DMS79 treated with DMSO at 0.1 percent for 48 hours (cell line): ENCODE results near the gene ZW10.
"Not testable (repeated sequence)": the region's sequence is repeated elsewhere in the genome, so short reads cannot be mapped to it uniquely, and the experiment has no call there.

Source experiments
- DNase-seq: peaks from one replicate; lab custom pipeline; 2025; lab: John Stamatoyannopoulos, UW

Gene ZW10

DNA sequence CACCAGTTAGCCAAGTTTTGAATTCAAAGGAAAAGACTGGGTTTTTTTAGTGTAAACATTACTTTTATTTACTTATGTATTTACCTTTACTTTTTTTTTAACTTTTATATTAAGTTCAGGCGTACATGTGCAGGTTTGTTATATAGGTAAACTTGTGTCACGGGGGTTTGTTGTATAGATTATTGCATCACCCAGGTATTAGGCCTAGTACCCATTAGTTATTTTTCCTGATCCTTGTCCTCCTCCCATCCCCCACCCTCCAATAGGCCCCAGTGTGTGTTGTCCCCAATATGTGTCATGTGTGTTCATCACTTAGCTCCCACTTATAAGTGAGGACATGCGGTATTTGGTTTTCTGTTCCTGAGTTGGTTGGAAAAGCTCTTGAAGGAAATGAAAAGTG, 20.6 kb downstream of the ZW10 start:
- DNase-seq, result no peak

GRCh38 chr11:113736323-113736722, 37.2 kb downstream of the ZW10 start:
- DNase-seq, result no peak

- no peak for DNase-seq
These were observed 41.4 kb downstream of the ZW10 start for GRCh38 chr11:113732092-113732491.

GRCh38 chr11:113730887-113731726, 42.4 kb downstream of the ZW10 start:
- DNase-seq, result peak; percentile 31

DNA sequence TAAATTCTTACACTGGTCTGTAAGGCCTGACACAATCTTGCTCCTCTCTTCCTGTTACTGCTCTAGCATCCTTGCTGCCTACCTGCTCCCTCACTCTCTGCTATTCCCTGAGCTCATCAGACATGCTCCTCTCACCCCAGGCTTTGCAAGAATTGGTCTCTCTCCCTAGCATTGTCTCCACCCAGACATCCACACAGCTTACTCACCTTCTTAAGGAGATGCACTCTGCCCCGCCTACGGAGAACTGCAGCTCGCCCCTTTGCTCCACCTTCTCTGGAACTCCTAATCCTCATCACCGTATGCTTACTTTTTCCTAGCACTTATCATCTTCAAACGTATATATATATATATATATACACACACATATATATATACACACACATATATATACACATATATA, 44.0 kb downstream of the ZW10 start:
- no peak for DNase-seq

- no peak for DNase-seq
These were observed 44.7 kb downstream of the ZW10 start for GRCh38 chr11:113728814-113729213.

GRCh38 chr11:113725913-113726312, 47.6 kb downstream of the ZW10 start:
- DNase-seq, result no peak

GRCh38 chr11:113725407-113725806, 48.1 kb downstream of the ZW10 start:
- no peak for DNase-seq

GRCh38 chr11:113724778-113725177, 48.7 kb downstream of the ZW10 start:
- DNase-seq, result no peak

GRCh38 chr11:113723787-113724186, 49.7 kb downstream of the ZW10 start:
- DNase-seq, result no peak

- DNase-seq, result no peak
These were observed 50.6 kb downstream of the ZW10 start for GRCh38 chr11:113722934-113723333.

- no peak for DNase-seq
These were observed 51.3 kb downstream of the ZW10 start for GRCh38 chr11:113722221-113722620.

- DNase-seq, result no peak
These were observed 51.9 kb downstream of the ZW10 start for GRCh38 chr11:113721462-113722066.

- DNase-seq, result not testable (repeated sequence)
These were observed 53.0 kb downstream of the ZW10 start for GRCh38 chr11:113720478-113720877.

- DNase-seq, result peak; percentile 49
These were observed 57.4 kb downstream of the ZW10 start for GRCh38 chr11:113715882-113716625.

GRCh38 chr11:113715273-113715672, 58.2 kb downstream of the ZW10 start:
- DNase-seq, result no peak

GRCh38 chr11:113710989-113711388, 62.5 kb downstream of the ZW10 start:
- DNase-seq, result no peak

- DNase-seq, result no peak
These were observed 67.4 kb downstream of the ZW10 start, which contains the start of gene TMPRSS5 for GRCh38 chr11:113705871-113706655. Gene TMPRSS5, minus strand, starts transcription at chr11:113706308. Its CDS starts 84 bp downstream, at chr11:113706224.

- DNase-seq, result not testable (repeated sequence)
These were observed 69.9 kb downstream of the ZW10 start for GRCh38 chr11:113703551-113703950.

DNA sequence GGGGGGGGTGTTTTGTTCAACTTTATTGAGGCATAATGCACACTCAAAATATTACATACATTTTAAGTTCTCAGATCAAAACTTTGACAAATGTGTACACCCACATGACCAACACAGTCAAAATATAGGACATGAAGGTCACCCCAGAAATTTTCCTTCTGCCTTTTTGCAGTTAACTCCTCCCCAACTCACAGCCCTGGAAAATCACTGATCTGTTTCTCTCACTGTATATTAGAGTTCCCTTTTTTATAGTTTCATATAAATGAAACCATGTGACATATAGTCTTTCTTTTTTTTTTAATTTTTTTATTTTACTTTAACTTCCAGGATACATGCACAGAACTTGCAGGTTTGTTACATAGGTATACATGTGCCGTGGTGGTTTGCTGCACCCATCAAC, 72.0 kb downstream of the ZW10 start:
- no peak for DNase-seq

DNA sequence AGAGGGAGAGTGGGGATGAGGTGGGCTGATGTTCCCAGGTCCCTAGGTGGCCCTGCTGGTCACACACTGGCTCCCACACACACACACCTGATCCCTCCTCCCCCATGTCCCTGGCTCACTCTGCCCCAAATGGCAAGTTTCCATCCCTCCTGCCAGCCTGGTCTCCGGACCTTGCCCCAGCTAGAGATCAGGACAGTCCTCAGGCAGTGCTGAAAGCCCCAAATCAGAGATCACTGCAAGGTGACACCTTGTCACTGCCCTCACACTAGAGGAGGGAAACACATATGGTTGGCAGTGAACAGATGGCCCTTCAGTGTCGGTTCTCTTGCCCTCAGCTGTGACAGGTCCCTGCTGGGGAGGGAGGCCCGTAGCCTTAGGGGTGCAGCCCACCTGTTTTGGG, 75.0 kb downstream of the ZW10 start:
- no peak for DNase-seq
